Embryonic facial prominence (tissue), 1 donor: ENCODE results near the gene KCNE3.
A peak's percentile ranks its signal among the peaks of the same experiment; 100 is the strongest.

Experiments
- DNase-seq: peaks from one replicate; pipeline ENCODE4 v3.0.0-alpha.2; 2016; ENCODE audit errors: extremely low spot score

KCNE3 gene, protein sequence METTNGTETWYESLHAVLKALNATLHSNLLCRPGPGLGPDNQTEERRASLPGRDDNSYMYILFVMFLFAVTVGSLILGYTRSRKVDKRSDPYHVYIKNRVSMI

DNA sequence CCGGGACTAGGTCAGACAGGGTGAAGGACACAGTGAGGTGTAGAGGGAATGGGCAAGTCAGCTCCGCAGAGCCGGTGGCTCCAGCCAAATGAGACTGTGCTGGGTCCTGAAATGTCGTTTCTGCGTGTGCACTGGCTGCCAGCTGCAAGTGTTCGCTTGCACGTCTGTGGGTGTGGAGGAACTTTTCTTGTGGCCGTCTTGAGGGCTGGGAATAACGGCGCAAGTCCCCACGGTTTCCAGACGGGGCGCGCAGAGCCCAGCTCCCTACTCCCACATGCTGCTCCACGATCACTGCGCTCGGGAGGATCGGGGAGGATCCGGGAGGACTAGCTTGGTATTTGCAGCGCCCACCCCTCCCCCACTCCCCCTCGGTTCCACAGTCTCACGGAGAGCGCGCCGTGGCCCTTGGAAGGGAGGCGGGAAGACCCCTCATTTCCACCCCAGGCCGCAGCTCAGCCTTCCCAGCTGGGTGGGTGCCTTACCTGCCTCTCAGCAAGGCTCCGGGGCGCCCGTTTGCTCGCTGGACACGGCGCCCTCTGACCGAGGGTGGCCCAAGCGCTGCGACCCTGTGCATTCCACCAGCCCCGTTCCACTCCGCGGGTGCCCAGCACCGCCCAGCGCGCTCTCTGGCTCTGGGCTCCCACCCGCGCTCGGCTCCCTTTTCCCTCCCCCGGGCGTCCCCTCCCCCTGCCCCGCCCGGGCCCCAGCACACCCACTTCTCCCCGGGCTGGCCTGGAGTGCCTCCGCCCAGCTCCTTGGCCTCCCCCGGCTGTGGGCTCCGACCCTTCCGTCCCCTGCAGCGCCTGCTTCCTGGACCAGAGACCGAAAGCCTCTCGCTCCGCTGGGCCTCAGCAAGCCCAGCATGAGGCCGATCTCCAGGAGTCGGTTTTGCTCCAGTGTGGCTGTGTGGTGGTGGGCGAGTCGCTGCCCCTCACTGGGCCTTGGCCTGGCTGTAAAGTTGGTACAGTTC, at the start of gene KCNE3:
Gene KCNE3, minus strand, starts transcription at position 634 of the 970 bp plus-strand sequence. CDS start 9,986 bp downstream, outside the sequence.
- no peak for DNase-seq

DNA sequence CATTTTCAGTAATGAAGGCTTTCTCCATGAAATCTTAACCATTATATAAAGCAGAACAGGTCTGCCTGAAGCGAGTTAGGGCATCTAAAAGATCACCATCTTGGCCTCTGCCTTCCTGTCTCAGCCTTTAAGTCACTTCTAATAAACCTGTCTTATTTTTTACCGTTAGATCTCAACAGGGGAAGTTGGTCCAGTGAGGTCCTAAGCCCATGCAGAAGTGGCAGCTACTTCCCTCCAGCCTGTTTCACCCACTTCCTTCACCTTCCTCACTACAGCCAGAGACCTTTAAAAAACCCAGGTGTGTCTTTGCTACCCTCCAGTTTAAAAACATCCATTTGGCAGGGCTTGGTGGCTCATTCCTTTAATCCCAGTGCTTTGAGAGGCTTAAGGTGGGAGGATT, 40.2 kb upstream of the KCNE3 start:
- DNase-seq, result no peak

DNA sequence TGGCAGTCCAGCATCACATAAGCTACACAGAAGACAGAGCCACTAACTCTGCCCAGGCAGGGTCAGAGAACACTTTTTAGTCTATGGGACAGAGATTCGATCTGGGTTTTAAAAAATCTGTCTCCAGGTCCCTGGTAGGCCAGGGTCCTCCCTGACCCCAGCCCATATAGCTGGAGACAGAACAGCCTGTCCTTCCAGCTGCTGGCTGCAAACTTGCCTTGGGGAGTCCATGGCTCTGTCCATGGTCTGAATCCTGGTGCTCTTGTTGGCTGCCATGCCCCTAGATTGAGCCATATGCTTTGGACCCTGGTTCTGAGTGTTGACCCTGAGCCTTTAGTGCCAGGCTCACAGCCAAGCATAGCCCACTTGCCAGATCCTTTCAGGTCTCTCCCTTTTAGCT, 39.5 kb upstream of the KCNE3 start:
- no peak for DNase-seq

DNA sequence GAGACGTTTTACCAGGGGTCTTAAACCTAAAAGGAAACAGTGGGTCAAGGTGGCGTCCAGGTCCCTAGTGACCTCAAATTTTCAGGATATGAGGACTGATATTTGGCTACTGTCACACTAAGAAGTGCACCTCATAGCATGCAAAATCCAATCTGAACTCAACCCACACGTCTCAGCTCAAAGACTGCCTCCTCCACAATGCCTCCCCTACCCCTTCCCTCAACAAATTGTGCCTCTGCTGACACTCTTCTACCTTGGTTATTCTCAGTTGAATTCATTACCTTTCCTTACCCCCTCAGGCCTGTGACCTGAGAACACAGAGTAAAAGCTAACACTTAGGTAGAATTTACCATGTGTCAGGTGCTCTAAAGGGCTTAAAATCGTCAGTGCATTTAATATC, 38.6 kb upstream of the KCNE3 start:
- no peak for DNase-seq

DNA sequence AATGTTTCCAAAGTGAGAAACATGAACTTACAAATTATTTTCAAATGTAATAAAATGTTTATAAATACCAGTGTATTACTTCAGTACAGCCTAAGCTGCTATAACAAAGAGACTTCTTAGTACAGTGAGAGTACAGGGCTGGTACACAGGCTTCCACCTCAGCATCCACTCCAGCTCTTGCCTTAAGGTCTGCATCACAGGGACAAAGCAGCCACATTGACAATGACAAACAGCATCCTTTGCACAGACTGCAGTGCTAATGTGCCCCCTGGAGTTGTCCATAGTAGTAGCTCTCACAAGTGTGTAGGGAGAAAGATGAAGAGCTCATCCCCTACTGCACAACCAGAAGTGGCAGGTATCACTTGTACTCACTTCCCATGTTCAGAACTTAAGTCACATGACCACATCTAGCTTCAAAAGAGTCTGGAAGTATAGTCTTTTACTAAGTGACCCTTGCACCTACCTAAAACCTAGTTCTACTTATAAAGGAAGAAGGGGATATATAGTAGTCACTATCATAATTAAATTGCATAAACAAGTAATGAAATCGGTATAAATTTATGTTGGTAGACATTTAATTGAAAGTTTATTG, 36.8 kb upstream of the KCNE3 start:
- DNase-seq, result no peak

DNA sequence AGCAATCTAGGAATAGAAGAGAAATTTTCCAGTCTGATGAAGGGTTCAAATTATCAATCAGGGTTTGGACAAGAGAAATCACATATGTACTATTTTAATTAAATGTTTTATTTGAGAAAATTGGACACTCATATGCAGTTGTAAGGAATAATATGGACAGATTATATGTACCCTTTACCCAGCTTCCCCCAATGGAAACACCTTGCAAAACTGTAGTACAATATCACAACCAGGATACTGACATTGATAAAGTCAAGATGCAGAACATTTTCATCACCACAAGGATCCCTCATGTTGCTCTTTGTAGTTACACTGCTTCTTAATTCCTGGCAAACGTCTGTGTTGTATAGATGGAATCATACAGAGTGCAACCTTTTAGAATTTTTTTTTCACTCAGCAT, 27.6 kb upstream of the KCNE3 start:
- no peak for DNase-seq

DNA sequence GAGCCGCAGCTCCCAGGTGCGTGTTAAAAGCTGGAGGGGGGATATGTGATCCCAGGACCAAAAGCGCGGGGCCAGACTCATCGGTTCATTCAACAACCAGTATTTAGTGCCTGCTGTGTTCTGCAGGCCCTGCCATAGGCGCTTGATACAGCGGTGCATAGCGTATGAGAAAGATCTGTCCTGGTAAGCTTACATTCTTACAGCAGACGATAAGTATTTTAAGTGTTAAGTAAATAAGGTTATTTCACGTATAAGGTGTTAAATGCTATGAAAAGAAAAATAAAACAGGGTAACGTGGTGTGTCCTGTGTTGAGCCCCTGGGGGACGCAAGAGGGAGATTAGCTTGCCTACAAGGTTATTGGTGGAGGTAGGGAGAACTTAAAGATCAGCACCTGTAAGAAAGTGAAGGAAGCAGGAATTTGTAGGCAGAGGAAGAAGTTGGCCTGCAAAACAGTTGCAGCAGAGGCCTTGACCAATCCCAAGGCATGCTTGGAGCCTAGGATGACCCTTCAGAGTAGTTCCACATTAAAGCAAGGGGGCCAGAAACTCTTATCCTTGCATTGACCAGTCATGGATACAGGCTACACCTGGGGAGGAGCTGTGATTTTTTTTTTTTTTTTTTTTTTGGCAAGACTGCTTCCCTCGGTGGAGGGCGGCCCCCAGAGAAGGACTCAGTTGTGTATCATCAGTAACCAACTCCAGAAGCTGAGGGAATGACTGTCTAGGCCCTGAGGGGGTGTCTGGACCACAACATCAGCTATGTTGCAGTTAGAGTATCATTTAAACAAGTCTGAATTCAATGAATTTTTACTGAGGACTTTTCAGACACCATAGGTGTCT, 26.7 kb upstream of the KCNE3 start:
- peak; percentile 36 for DNase-seq

DNA sequence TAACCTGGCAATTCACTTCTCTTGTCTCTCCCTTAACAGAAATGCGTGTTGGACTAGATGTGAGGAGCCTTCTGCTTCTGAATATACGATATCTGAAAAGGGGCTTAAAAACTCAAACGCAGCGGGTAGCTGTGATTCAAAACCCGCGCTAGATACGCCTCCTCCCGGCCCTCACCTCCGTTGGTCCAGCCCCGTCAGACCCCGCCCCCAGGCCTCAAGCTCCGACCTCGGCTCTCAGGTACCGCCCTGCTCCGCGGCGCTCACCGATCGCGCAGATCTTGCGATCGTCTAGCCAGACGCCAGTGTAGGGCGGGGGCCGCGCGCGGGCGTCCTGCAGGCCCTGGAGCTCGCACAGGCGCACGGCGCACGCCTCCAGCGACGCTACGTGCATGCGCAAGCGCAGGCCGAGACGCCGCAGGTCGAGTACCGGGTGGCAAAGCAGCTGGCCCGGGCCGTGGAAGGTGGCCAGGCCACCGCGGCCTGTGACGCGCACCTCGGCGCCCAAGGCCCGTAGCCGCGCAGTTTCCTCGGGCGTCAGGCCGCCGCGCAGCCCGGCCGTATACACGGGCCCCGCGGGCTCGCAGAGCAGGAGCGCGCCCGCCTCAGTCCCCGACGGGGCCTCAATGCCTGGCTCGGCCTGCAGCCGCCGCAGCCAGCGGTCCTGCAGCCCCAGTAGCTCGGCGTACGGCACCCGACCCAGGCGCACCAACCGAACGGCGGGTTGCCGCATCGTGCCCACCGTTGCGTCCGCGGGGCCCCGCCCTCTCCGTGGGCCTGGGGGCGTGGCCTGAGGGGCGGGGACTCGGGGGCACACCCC, 25.8 kb upstream of the KCNE3 start, which contains the start of gene LIPT2:
Gene LIPT2, minus strand, starts transcription at position 751 of the 817 bp plus-strand sequence. Its CDS starts 21 bp downstream, at position 730.
- peak; percentile 93 for DNase-seq

DNA sequence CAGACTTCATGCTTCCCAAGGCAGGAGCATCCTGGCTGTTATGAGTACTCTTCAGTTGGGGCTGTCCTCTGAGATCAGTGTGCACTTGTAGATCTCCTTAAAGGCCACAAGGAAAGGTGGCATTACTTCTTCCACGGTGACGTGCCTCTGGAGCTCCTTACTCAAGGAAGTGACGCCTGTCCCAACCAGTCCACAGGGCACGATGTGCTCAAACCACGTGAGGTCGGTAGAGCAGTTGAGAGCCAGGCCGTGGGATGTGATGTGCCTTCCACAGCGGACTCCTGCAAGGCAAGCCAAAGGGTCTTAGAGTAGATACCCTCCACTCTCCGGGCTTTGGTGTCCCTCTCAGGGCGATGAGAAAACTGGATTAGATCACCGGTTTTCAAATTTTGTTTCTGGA, 24.7 kb upstream of the KCNE3 start:
- no peak for DNase-seq

DNA sequence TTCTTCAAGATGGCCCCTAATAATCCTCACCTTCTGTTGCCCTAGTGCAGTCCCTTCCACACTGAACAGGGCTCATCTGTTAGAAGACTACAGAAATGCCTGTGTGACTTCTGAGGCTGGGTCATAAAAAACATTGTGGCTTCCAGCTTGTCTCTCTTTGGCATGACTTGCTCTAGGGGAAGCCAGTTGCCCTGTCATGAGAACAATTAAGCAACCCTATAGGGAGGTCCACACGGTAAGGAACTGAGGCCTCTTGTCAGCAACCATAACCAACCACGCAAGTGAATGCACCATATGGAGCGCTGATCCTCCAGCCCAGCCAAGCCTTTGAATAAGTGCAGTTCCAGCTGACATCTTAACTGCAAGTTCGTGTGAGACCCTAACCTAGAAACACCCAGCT, 23.6 kb upstream of the KCNE3 start:
- DNase-seq, result no peak

DNA sequence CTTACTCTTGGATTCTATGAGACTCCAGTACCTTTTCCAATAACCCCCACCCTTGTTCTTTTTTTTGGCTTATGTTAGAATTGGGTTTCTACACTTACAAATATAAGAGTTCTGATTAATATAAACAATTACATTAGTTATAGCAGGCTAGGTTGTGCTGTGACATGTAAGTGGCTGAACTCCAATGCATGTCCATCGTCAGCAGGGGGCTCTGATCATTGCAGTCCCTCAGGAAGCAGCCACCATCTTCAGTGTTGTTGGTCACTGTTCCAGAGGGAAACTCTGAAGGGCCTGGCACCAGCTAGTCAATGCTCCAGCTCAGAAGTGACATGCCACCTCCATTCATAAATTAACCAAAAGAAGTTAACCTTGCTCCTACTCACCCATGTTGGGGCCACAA, 20.5 kb upstream of the KCNE3 start:
- no peak for DNase-seq

DNA sequence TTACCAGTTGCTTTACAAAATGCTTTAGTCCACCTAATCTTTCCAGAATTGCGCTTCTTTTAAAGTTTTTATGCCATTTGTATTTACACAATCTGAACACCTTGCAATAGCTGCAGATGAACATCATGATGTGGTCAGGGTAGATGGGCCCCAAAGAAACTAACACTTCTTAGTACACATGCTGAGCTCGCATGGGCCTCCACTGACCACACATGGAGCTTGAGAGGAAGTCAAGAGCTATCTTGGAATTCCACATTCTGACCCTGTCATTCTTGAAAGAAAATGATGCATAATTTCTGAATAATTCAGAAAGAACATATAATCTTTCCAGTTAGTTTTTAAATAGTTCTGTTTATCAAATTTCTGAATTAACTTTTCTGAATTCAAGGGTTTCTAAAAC, 18.5 kb upstream of the KCNE3 start:
- no peak for DNase-seq

DNA sequence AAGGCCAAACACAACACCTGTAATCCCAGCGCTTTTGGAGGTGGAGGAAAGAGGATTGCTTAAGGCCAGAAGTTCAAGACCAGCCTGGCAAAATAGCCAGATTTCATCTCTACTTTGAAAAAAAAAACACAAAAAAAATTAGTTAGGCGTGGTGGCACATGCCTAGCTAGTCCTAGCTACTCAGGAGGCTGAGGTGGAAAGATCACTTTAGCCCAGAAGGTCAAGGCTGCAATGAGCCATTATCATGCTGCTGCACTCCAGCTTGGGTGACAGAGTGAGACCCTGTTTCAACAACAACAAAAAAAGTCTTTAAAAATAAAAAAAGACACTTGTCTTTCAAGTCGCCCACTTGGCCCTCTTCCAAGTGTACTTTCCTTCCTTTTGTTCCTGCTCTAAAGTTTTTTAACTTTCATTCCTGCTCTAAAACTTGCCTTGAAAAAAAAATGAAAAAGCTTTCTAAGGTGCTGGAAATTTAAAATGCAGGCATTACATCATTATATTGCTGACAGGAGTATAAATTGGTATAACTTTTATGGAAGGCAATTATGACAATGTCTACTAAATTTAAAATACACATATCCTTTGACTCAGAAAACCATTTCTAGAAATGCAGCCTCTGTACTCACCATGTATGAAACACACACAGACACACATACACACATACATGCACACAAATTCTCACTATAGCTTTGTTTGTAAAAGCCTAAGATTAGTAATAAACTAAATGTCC, 13.5 kb upstream of the KCNE3 start:
- DNase-seq, result no peak

DNA sequence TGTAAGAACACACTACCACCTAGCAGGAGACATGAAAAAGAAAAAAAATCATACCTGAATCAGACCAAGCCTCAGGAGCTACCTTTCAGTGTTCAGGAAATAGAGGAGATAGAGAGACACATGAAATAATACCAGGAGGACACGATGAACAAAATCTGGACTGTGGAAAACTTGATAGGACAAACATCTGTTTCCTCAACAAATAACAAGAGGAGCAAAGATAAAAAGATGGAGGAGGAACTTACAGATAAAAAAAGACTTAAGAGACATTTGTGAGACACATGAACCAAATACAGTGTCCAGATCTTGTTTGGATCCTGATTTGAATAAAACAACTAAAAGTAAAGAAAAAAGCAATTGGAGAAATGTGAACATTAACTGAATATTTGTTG, 12.4 kb upstream of the KCNE3 start:
- no peak for DNase-seq

DNA sequence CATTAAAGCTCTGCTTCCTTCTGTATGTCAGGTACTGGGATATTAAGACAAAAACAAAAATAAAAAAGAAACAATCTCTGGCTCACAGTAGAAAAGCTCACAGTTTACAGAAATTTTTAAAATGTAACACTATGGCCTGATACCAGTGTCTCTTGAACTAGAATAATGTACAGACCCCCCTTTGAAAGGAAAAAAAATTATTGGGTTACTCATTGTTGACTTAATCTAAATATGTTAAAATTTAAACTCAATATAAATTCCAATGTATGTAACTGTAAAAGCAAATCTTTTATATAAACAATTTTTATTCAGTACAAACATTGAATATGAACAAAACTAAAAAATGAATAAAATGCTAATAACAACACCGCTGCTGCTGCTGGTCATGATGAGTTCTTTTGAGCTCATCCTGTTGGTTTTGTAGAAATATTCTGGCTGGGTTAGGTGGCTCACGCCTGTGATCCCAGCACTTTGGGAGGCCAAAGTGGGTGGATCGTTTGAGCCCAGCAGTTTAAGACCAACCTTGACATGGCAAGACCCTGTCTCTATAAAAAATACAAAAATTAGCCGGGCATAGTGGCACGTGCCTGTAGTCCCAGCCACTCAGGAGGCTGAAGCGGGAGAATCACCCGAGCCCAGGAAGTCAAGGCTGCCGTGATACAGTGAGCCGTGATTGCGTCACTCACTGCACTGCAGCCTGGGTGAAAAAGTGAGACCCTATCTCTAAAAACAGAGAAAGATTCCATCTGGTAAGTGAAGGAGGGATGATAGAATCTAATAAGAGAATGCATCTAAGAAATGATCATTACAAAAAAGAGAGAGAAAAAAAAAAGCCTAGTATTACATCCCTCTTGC, 11.8 kb upstream of the KCNE3 start:
- DNase-seq, result no peak

DNA sequence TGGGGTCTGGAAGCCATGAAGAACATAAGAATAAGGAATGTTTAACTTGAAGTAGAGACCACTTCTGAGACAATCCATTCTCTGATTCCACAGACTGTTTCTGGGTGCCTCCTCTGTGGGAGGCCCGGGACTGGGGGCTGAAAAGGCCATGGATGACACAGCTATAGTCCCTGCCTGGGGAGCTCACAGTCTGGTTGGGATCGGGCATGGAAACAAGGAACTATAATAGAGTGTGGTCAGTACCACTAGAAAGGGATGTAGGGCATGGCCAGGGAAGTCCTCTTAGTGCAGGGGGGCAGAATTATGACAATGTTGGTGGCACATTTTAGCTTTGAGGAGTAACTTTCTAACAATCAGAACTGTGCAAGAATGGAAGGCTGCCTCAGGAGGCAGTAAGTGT, 9.2 kb upstream of the KCNE3 start:
- DNase-seq, result no peak

DNA sequence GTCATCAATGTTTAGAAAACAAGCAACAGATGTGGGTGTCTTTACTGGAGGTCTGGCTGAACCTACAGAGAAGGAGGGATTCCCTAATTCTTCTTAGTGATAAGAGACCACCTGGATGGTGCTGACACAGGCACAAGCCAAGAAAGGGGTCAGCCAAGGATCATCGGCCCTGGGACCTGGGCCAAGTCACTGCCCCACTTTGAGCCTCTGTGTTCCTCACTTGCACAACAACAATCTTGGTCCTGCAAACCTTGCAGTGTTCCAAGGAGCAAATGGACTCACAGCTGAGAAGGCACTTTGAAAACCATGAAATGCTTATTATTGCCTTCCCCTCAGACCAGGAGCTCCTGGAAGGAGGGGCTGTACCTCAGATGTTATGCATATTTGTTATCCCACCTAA, 7.0 kb upstream of the KCNE3 start:
- DNase-seq, result no peak

DNA sequence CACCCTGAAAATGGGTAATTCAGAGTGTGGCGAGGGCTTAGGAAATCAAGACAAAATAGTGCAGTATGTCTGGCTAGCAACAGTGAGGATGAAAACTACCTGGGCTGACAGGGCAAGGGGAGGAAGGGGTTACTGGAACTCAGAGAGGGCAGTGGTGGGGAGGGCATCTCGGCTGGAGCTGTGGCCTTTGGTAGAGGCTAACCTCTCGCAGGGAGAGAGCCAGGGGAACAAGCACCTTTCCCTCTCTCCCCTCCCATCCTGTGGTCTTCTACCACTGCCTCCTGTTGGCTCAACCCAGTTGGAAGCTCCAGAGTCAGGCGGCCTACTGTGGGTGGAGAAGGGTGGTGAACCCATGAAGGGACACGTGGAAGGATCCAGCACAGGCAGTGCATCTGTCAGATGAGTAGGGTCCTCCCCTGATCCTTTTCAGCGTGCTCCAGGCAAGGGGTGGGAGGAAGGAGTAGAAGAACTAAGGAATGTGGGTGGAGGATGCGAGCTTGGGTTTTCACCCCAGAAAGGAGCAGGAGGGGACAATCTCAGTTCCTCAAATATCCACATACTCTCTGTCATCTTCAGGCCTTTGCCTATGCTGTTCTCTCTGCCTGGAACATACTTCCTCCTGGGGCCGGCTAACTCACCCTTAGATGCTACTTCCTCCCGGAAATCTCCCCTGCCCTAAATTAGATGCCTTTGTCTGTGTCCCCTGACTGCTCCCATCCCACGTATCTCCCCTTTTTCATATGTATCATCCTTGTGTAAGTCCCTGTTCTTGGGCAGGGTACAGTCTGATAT, 6.2 kb upstream of the KCNE3 start:
- no peak for DNase-seq
